Neural cell (in vitro differentiated cells): ENCODE data around the gene PHF12. TPM values are rescaled to one million over a fixed set of nuclear protein-coding genes. Genes with fewer than 3 reads are reported as not detected.
"Not testable (repeated sequence)": the region's sequence is repeated elsewhere in the genome, so short reads cannot be mapped to it uniquely, and the experiment has no call there.

Source experiments
- H2AFZ ChIP-seq: fragments of 200-600, 300-800 bp; sonication (generic), shearing (Covaris generic); 2 replicates; pipeline ENCODE4 v1.6.0; 2014; ENCODE audit warnings: low read depth, mild to moderate bottlenecking, antibody characterized with exemption, low read length, moderate library complexity
- H3F3A ChIP-seq: fragments of 200-600 bp; shearing (Covaris generic); 2 replicates; pipeline ENCODE4 v1.6.1; 2016; ENCODE audit warnings: mild to moderate bottlenecking, moderate library complexity, mixed read lengths, antibody characterized with exemption, low read length; ENCODE audit not compliant: insufficient read depth, poor library complexity, severe bottlenecking
- H3K27ac ChIP-seq: fragments of 200-600, 300-800 bp; sonication (generic), shearing (Covaris generic); 2 replicates; pipeline ENCODE4 v1.5.1; 2014; ENCODE audit warnings: mild to moderate bottlenecking, low read length, moderate library complexity
- H3K27me3 ChIP-seq: fragments of 300-800, 200-600 bp; sonication (generic), shearing (Covaris generic); 2 replicates; pipeline ENCODE4 v1.6.0; 2014; ENCODE audit warnings: mild to moderate bottlenecking, low read depth, low read length, moderate library complexity; ENCODE audit not compliant: insufficient read depth
- H3K36me3 ChIP-seq: fragments of 300-800, 200-600 bp; sonication (generic), shearing (Covaris generic); 2 replicates; pipeline ENCODE4 v1.5.1; 2014; ENCODE audit warnings: mild to moderate bottlenecking, antibody characterized with exemption, low read length, moderate library complexity; ENCODE audit not compliant: insufficient read depth
- H3K4me2 ChIP-seq: fragments of 300-800, 200-600 bp; sonication (generic), shearing (Covaris generic); 2 replicates; pipeline ENCODE4 v1.6.0; 2014; ENCODE audit warnings: mild to moderate bottlenecking, low read length
- H3K4me3 ChIP-seq: fragments of 300-800, 200-600 bp; sonication (generic), shearing (Covaris generic); 2 replicates; pipeline ENCODE4 v1.5.1; 2014; ENCODE audit warnings: mild to moderate bottlenecking, low read length, moderate library complexity
- H3K79me2 ChIP-seq: fragments of 200-600 bp; shearing (Covaris generic); replicated peaks from 2 replicates; pipeline ENCODE4 v1.6.0; 2014; ENCODE audit warnings: mild to moderate bottlenecking, low read length, moderate library complexity; ENCODE audit not compliant: insufficient read depth
- H3K9ac ChIP-seq: fragments of 300-800, 200-600 bp; sonication (generic), shearing (Covaris generic); 2 replicates; pipeline ENCODE4 v1.6.1; 2016; ENCODE audit warnings: mild to moderate bottlenecking, low read length, mixed read lengths
- H3K9me2 ChIP-seq: fragments of 200-600 bp; shearing (Covaris generic); 2 replicates; pipeline ENCODE4 v1.6.1; 2016; ENCODE audit warnings: mild to moderate bottlenecking, low read length, mixed read lengths; ENCODE audit not compliant: insufficient read depth
- H3K9me3 ChIP-seq: fragments of 200-600, 300-800 bp; sonication (generic), shearing (Covaris generic); 2 replicates; pipeline ENCODE4 v1.6.1; 2016; ENCODE audit warnings: mild to moderate bottlenecking, mixed run types, low read length, moderate library complexity, mixed read lengths
- H4K20me1 ChIP-seq: fragments of 200-600 bp; shearing (Covaris generic); 2 replicates; pipeline ENCODE4 v1.6.1; 2016; ENCODE audit warnings: mild to moderate bottlenecking, mixed run types; ENCODE audit not compliant: insufficient read depth
- EP300 ChIP-seq: fragments of 450-650 bp; conservative IDR thresholded peaks from 2 replicates; pipeline ENCODE4 v1.6.1; 2014; ENCODE audit warnings: antibody characterized with exemption, mild to moderate bottlenecking, moderate library complexity; ENCODE audit not compliant: poor library complexity, severe bottlenecking
- EZH2 ChIP-seq: fragments of 200-600, 300-800 bp; shearing (Covaris generic), sonication (generic); IDR thresholded peaks from 2 replicates; pipeline ENCODE4 v1.6.1; 2014; ENCODE audit warnings: antibody characterized with exemption, low read length, borderline replicate concordance, mild to moderate bottlenecking; ENCODE audit not compliant: insufficient read depth, poor library complexity, severe bottlenecking
- MXI1 ChIP-seq: fragments of 450-650 bp; conservative IDR thresholded peaks from 2 replicates; pipeline ENCODE4 v1.6.1; 2014; ENCODE audit warnings: antibody characterized with exemption, mild to moderate bottlenecking; ENCODE audit not compliant: poor library complexity, severe bottlenecking
- POLR2AphosphoS5 ChIP-seq: IDR thresholded peaks from 2 replicates; pipeline ENCODE4 v1.6.1; 2012
- RAD21 ChIP-seq: fragments of 450-650 bp; conservative IDR thresholded peaks from 2 replicates; pipeline ENCODE4 v1.6.1; 2014; ENCODE audit warnings: antibody characterized with exemption, mild to moderate bottlenecking, moderate library complexity
- SMC3 ChIP-seq: fragments of 450-650 bp; conservative IDR thresholded peaks from 2 replicates; pipeline ENCODE4 v1.6.1; 2014; ENCODE audit warnings: antibody characterized with exemption, mild to moderate bottlenecking, moderate library complexity; ENCODE audit not compliant: poor library complexity
- TAF1 ChIP-seq: IDR thresholded peaks from 2 replicates; pipeline ENCODE4 v1.6.1; 2012; ENCODE audit warnings: low read depth
- polyA plus RNA-seq: library from polyadenylated mRNA; depleted of rRNA; stranded (reverse); fragments of >200 nt; gene quantifications from 2 replicates; pipeline ENCODE4 v1.2.3, GENCODE V29; 2014
- TF ChIP-seq, protein P1 (sequence below): fragments of 450-650 bp; IDR thresholded peaks from 2 replicates; pipeline ENCODE4 v1.5.1; 2014; ENCODE audit warnings: antibody characterized with exemption, mild to moderate bottlenecking, moderate library complexity; ENCODE audit not compliant: poor library complexity, severe bottlenecking
- TF ChIP-seq, protein P2 (sequence below): IDR thresholded peaks from 2 replicates; pipeline ENCODE4 v1.6.1; 2012; ENCODE audit warnings: borderline replicate concordance

Gene PHF12
- polyA plus RNA-seq, 1 donor from 2014 or later: 10.4 TPM

DNA sequence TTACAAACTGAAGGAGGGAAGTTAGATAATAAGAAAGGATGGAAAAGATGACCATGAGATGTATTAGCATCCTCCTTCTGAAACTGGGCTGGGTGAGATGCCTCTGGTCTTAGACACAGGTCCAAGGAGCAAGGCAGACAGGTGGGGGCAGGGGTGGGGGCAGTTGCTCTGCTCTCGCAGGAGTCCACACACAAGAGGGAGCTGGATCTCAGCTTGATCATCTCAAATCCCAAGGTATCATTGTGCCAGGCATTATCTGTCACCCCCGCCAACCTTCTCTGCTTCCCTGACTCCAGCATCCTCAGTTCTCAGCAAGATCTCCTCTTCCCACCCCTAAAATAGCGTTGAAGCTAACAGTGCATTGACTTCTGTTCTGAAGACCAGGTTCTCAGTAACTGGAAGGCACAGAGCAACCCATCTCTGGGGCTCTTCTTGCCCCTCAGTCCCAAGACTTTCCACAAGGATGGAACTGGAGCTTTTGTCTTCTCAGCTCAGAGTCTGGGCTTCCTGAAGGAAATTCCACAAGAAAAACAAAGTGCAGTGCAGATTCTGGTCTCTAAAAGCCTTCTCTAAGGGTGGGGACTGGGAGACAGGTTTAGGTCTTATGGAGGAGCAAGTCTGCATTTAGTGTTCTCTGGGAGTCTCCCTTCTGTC is 55.4 kb downstream of the PHF12 start:
- TF ChIP-seq EP300: no peak
- TF ChIP-seq RAD21: no peak
- no peak for TF ChIP-seq POLR2AphosphoS5
- no peak for TF ChIP-seq SMC3
- TF ChIP-seq, protein P1, sequence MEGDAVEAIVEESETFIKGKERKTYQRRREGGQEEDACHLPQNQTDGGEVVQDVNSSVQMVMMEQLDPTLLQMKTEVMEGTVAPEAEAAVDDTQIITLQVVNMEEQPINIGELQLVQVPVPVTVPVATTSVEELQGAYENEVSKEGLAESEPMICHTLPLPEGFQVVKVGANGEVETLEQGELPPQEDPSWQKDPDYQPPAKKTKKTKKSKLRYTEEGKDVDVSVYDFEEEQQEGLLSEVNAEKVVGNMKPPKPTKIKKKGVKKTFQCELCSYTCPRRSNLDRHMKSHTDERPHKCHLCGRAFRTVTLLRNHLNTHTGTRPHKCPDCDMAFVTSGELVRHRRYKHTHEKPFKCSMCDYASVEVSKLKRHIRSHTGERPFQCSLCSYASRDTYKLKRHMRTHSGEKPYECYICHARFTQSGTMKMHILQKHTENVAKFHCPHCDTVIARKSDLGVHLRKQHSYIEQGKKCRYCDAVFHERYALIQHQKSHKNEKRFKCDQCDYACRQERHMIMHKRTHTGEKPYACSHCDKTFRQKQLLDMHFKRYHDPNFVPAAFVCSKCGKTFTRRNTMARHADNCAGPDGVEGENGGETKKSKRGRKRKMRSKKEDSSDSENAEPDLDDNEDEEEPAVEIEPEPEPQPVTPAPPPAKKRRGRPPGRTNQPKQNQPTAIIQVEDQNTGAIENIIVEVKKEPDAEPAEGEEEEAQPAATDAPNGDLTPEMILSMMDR: no peak
- no peak for TF ChIP-seq EZH2
- TF ChIP-seq MXI1: no peak
- TF ChIP-seq TAF1: no peak
- TF ChIP-seq, protein P2, sequence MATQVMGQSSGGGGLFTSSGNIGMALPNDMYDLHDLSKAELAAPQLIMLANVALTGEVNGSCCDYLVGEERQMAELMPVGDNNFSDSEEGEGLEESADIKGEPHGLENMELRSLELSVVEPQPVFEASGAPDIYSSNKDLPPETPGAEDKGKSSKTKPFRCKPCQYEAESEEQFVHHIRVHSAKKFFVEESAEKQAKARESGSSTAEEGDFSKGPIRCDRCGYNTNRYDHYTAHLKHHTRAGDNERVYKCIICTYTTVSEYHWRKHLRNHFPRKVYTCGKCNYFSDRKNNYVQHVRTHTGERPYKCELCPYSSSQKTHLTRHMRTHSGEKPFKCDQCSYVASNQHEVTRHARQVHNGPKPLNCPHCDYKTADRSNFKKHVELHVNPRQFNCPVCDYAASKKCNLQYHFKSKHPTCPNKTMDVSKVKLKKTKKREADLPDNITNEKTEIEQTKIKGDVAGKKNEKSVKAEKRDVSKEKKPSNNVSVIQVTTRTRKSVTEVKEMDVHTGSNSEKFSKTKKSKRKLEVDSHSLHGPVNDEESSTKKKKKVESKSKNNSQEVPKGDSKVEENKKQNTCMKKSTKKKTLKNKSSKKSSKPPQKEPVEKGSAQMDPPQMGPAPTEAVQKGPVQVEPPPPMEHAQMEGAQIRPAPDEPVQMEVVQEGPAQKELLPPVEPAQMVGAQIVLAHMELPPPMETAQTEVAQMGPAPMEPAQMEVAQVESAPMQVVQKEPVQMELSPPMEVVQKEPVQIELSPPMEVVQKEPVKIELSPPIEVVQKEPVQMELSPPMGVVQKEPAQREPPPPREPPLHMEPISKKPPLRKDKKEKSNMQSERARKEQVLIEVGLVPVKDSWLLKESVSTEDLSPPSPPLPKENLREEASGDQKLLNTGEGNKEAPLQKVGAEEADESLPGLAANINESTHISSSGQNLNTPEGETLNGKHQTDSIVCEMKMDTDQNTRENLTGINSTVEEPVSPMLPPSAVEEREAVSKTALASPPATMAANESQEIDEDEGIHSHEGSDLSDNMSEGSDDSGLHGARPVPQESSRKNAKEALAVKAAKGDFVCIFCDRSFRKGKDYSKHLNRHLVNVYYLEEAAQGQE: no peak
- H3K27ac ChIP-seq: peak overlapping the region; percentile 71

DNA sequence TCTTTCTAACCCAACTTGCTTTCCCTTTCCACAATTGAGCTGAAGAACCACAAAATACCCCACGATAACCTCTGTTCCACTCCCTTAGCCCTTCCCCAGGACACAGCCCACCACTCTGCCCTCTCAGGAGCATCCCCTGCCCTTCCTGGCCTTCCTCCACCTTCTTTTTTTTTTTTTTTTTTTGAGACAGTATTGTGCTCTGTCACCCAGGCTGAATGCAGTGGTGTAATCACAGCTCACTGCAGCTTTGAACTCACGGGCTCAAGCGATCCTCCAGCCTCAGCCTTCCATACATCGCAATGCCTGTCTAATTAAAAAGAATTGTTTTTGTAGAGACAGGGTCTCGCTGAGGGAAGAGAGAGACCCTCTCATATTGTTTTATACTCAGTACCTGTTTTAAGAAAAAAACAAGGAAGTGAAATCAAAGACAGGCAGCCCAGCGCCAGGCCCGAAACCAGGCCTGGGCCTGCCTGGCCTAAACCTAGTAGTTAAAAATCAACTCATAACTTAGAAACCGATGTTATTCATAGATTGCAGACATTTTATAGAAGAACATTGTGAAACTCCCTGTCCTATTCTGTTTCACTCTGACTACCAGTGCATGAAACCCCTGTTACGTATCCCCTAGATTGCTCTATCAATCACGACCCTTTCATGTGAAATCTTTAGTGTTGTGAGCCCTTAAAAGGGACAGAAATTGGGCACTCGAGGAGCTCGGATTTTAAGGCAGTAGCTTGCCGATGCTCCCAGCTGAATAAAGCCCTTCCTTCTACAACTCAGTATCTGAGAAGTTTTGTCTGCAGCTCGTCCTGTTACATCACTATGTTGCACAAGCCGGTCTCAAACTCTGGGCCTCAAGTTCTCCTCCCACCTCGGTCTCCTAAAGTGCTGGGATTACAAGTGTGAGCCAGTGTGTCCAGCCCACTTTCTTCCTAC is 57.8 kb downstream of the PHF12 start:
- not testable (repeated sequence) for H3K27ac ChIP-seq, H3K9me3 ChIP-seq, H2AFZ ChIP-seq, H3K4me2 ChIP-seq, H3F3A ChIP-seq, H3K36me3 ChIP-seq, H3K4me3 ChIP-seq, H3K27me3 ChIP-seq, H3K9ac ChIP-seq, H4K20me1 ChIP-seq, H3K9me2 ChIP-seq
- H3K79me2 ChIP-seq: peaks cover 26% of the 10 kb centered on the region

More for the DNA sequence above, 55.4 kb downstream of the PHF12 start:
- Histone ChIP-seq H3K27me3 (no peaks in the 10 kb centered on the region), H3K9me3 (no peaks in the 10 kb centered on the region), H3K4me3 (peak overlapping the region; percentile 71), H3K9me2 (no peaks in the 10 kb centered on the region), H4K20me1 (no peaks in the 10 kb centered on the region), H3F3A (no peaks in the 10 kb centered on the region), H3K4me2 (peak overlapping the region; percentile 79), H3K36me3 (no peaks in the 10 kb centered on the region), H3K79me2 (peaks cover 33% of the 10 kb centered on the region), H2AFZ (no peak overlapping the region), H3K9ac (peak overlapping the region; percentile 85)
